Activated T-cell treated with anti-CD3 and anti-CD28 coated beads, Interleukin-2, amount 50 U/mL, for 24 hours (primary cell): Measurements from ENCODE around the gene RNF32.
"Not testable (repeated sequence)": the region's sequence is repeated elsewhere in the genome, so short reads cannot be mapped to it uniquely, and the experiment has no call there.

Experiments used
- DNase-seq: peaks from one replicate; pipeline ENCODE4 v3.0.0-alpha.2; 2020
- H3K27ac Mint-ChIP-seq: 2 replicates; pipeline ENCODE4 v1.8.0; 2020; ENCODE audit warnings: mild to moderate bottlenecking, mixed read lengths
- H3K27me3 Mint-ChIP-seq: 2 replicates; pipeline ENCODE4 v1.8.0; 2020; ENCODE audit warnings: mixed read lengths
- H3K36me3 Mint-ChIP-seq: 2 replicates; pipeline ENCODE4 v1.8.0; 2020; ENCODE audit warnings: low read depth, mixed read lengths
- H3K4me1 Mint-ChIP-seq: 2 replicates; pipeline ENCODE4 v1.8.0; 2020; ENCODE audit warnings: low read depth, mixed read lengths
- H3K4me3 Mint-ChIP-seq: 2 replicates; pipeline ENCODE4 v1.8.0; 2020; ENCODE audit warnings: mild to moderate bottlenecking, moderate library complexity, mixed read lengths
- H3K9me3 Mint-ChIP-seq: 2 replicates; pipeline ENCODE4 v1.8.0; 2020; ENCODE audit warnings: mixed read lengths

The RNF32 gene

DNA sequence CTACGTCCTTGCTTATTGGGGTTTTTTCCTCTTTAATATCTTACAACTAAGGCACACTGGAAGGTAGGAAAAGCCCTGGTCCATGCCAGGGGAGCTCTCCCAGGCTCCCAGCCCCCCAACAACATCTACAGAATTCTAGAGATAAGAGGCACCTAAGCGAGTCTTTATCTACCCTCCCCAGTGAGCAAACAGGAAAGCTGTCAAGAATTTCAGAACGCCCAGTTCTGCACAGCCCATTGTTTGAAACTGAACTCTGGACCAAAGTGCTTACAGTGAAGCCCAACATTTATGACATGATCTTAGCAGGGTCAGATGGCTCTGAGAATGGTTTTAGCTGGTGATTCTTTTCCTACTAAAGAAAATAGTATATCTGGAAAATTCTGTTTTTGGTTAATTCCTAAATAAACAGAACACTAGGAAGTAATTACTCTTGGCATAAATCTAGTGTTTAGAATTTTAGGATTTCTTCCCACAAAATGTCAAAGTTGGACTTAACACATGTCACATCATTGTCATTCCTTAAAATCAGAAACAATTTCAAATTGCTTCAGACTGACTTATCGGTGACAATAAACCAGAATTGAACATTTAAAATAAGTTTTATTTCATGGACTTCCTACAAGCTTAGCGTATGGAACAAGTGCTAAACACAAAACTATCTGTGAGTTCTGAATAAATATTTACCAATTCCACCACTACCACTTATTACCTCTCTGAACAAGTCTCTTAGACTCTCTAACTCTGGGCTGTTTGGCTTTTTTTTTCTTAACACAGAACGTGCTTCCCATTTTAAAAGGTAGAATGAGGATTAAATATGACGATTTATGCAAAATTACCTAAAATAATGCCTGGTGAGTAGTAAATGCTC is 31.3 kb upstream of the RNF32 start:
- Mint-ChIP-seq H3K4me3 (no peak overlapping the region), H3K36me3 (no peaks in the 10 kb centered on the region), H3K27me3 (peaks cover 54% of the 10 kb centered on the region), H3K9me3 (no peaks in the 10 kb centered on the region), H3K4me1 (peaks cover 24% of the 10 kb centered on the region), H3K27ac (no peak overlapping the region)
- DNase-seq, result no peak

DNA sequence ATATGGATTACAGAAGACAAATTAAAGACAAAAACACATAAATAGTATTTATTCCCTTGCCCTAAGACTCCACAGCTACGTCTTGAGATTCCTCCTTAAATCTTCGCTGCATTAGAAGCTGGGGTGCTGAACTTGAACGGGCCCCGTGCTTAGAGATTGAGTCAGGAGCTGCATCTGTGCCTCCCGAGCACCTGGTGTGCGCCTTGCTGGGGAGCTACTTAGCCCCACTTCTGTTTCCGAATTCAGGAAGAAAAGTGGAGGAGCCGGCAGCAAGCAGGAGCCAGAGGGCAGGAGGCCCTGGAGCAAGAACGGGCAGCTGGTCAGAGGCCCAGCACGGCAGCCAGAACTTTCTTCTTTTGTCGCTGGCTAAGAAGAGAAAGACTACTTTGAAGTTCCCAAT is 30.4 kb upstream of the RNF32 start:
- H3K9me3 Mint-ChIP-seq, result no peaks in the 10 kb centered on the region
- no peak overlapping the region for H3K4me3 Mint-ChIP-seq
- peaks cover 24% of the 10 kb centered on the region for H3K4me1 Mint-ChIP-seq
- H3K36me3 Mint-ChIP-seq, result no peaks in the 10 kb centered on the region
- no peak overlapping the region for H3K27ac Mint-ChIP-seq
- H3K27me3 Mint-ChIP-seq, result peaks cover 53% of the 10 kb centered on the region
- DNase-seq, result no peak

DNA sequence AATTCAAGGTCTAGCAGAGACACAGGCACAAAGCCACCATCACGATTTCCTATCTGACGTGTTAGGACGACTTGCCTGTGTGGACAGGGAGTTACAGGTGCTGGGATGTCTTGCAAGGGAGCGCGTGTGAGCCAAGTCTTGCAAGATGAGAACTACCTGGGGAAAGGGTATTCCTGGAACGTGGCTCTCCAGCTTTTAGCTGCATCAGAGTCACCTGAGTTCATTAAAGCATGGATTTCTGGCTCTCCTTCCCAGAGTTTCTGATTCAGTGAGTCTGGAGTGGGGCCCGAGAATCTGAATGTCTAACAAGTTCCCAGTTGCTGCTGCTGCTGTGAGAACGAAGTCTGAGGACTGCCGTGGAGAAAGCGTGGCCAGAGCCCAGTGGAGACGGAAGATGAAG is 30.0 kb upstream of the RNF32 start:
- Mint-ChIP-seq H3K4me1 (peaks cover 24% of the 10 kb centered on the region), H3K36me3 (no peaks in the 10 kb centered on the region), H3K9me3 (no peaks in the 10 kb centered on the region), H3K27ac (no peak overlapping the region), H3K4me3 (no peak overlapping the region), H3K27me3 (peaks cover 52% of the 10 kb centered on the region)
- no peak for DNase-seq

DNA sequence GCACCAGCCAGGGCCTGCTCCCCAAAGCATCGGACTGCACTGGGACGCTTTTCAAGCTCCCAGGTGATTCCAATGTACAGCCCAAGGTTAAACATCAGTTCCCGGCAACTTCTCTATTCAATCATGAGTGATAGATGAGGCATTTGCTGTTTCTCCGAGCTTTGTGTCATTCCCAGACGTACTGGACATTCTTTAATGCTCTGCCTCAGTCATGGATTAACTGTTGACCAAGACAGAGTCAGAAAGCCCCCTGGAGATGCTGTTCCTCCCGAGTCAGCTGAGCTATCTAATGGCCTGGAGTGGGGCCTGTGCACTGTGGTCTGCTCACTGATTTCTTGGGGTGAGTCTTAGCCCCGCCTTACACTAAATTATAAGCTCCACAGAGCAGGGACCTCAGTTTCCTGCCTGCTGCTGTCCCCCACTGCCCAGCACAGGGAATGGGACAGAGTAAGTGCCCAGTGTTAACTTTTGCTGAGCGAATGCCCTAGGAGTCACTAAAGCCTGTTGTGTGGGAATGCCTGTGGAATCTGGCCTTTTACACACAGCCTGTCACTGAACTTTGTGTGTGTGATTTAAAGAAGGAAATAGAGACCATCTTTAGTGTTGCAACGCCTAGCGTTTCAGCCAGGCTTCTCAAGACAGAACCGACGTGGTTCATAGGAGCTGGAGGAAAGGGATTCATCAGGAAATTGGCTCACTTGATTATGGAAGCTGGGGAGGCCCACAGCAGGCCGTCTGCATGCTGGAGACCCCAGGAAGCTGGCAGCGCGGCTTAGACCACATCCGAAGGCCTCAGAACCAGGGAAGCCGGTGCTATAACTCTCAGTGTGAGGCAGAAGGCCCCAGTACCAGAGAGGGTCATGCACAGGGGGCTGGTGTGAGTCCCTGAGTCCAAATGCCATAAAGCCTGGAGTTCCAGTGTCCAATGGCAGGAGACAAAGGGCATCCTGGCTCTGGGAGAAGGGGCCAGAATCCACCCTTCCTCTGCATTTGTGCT is 29.3 kb upstream of the RNF32 start:
- H3K36me3 Mint-ChIP-seq, result no peaks in the 10 kb centered on the region
- H3K27ac Mint-ChIP-seq, result no peak overlapping the region
- no peaks in the 10 kb centered on the region for H3K9me3 Mint-ChIP-seq
- H3K27me3 Mint-ChIP-seq, result peaks cover 52% of the 10 kb centered on the region
- peaks cover 26% of the 10 kb centered on the region for H3K4me1 Mint-ChIP-seq
- no peak overlapping the region for H3K4me3 Mint-ChIP-seq
- DNase-seq, result no peak

DNA sequence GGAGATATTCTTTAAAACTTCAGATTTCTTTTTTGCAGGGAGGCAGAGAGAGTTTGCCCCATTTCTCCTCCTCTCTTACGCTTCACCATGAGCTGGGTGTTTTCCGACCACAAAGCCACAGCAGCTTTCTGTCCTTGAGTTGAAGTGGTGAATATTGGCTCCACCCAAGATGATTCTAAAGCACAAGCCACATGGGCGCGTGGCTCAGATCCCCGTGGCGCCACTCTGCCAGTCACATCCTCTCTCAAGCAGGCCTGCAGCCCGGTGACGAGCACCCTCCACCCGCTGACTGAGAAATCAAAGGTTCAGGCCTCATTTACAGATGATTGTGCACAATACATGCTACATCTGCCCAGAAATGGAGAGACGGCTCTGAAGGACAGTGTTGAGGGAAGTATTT is 27.6 kb upstream of the RNF32 start:
- H3K9me3 Mint-ChIP-seq, result no peaks in the 10 kb centered on the region
- H3K36me3 Mint-ChIP-seq, result no peaks in the 10 kb centered on the region
- H3K4me3 Mint-ChIP-seq, result no peak overlapping the region
- H3K27me3 Mint-ChIP-seq, result peaks cover 62% of the 10 kb centered on the region
- peak overlapping the region; percentile 46 for H3K27ac Mint-ChIP-seq
- H3K4me1 Mint-ChIP-seq, result peaks cover 28% of the 10 kb centered on the region
- peak; percentile 75 for DNase-seq

DNA sequence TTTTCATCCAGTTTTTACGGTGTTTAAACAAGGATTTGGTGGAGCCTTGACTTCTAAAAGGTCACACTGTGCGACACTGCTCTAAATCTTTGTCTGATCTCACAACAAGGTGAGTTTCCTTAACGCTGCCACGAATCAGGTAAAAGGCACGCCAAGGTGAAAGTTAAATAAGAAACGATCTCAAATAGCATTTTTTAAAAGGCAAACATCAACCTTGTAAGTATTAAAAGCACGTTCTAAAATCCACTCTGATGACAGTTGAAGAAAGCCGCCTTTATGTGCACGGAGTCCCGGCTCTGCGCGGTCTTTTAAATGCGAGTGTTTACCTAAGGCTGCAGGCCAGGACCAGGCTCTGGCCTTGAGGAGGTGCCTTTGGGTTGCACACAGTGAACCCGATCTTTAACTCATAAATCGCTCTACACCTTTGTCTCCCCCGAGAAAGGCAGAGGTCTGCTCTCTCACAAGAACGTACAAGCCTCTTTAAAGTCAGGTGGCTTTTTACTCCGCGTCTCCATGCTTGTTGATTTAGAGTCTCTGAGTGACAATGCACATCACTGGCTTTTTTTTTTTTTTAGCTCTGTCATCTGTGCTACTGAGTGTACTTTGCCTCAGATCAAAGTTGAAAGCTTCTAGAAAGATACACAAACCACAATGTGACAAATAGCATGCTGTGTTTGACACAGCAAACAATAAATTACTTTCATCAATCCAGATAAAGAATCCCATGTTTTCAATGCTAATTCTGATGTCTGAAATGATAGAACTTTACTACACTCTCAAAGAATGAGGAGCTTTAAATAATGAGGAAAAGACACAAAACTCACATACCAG is 25.9 kb upstream of the RNF32 start:
- Mint-ChIP-seq H3K4me1 (peaks cover 21% of the 10 kb centered on the region), H3K9me3 (no peaks in the 10 kb centered on the region), H3K27ac (no peak overlapping the region), H3K27me3 (peaks cover 60% of the 10 kb centered on the region), H3K36me3 (no peaks in the 10 kb centered on the region), H3K4me3 (no peak overlapping the region)
- no peak for DNase-seq

DNA sequence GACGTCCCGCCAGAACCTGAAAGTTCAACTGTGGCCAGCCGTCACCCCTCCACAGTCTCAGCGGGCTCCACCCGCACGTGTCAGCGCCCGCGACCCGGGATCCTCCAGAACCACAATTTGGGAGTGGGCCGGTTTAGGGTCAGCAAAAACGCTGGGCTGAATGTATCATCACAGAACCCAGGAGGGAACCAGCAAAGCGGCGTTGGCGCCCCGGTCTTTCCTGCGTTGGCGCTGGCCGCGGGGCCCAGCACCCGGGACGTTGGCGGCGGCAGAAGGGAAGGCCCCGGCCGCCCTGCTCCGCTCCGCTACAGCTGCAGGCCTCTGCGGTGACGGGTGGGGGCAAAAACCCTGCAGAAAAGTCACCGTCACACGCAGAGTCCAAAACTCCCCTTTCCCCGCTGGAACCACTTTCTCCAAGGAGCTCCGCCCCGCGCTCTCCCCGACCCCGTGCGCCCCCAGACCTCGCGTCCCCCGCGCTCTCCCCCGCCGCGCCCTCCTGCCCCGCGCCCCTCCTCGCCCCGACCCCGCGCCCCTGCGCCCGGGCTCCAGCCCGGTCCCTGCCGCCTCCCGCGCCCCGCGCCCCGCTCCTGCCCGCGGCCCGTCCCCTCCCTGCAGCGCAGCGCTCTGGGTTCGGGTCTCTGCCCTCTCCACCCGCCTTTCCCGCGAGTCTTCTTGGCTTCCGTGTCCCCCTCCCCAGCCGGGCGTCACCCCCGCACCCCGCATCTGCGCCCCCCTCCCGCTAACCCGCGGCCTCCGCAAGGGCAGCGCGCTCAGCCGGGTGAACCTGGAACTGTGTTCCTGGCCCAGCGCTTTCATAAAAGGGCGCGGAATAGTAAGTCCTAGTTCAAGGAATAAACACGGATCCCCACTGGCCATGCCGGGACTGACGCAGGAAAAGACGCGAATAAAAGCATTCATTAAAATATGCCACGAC is 24.0 kb upstream of the RNF32 start:
- no peak overlapping the region for H3K27ac Mint-ChIP-seq
- no peak overlapping the region for H3K4me3 Mint-ChIP-seq
- H3K9me3 Mint-ChIP-seq, result peaks cover 6% of the 10 kb centered on the region
- no peak for DNase-seq
- peaks cover 21% of the 10 kb centered on the region for H3K4me1 Mint-ChIP-seq
- no peaks in the 10 kb centered on the region for H3K36me3 Mint-ChIP-seq
- peaks cover 68% of the 10 kb centered on the region for H3K27me3 Mint-ChIP-seq

DNA sequence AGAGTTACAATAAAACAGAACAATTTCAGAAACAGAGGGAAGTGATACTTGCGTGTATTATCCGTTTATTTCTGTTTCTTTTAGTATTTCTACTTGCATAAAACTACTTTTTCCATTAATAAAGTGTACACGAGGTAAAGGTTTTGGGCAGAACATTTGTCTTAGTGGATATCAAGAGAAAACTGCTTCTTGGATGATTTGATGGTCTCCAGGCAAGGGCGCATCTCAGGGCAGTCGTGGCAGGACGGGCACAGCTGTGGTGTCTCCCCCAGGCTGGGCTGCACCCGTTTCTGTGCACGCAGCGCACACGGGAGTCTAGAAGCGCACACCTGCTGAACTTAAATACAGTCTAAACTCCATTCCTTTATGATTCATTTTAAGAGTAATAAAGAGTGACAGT is 23.4 kb upstream of the RNF32 start:
- peaks cover 6% of the 10 kb centered on the region for H3K9me3 Mint-ChIP-seq
- H3K27ac Mint-ChIP-seq, result no peak overlapping the region
- no peaks in the 10 kb centered on the region for H3K36me3 Mint-ChIP-seq
- H3K4me1 Mint-ChIP-seq, result peaks cover 18% of the 10 kb centered on the region
- DNase-seq, result no peak
- no peak overlapping the region for H3K4me3 Mint-ChIP-seq
- peaks cover 69% of the 10 kb centered on the region for H3K27me3 Mint-ChIP-seq

DNA sequence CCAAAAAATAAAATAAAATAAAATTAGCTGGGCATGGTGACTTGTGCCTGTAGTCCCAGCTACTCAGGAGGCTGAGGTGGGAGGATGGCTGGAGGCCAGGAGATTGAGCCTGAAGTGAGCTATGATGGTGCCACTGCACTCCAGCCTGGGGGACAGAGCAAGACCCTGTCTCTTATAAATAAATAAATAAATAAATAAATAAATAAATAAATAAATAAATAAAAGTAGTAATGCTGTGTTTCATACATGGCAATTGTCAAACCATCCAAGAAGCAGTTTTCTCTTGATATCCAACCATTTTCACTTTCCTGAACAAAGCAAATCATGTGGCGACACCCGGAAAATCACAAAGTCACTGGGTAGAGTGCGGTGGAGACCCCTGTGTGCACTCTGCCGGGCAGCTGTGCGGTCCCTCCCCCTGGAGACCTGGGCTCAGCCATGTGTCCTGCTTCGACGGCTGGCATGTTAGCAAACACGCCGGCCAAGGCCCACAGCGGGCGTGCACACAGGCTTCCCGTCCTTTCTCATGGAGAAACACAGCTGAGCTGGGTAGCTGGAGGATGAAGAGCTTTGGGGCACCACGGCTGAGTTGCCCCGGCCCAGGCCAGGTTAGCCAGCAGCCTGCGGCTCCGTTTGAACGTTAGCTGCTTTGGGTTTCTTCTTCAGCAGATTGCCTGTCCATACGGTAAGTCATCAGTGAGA is 22.3 kb upstream of the RNF32 start:
- Mint-ChIP-seq H3K27me3 (peaks cover 67% of the 10 kb centered on the region), H3K9me3 (peaks cover 6% of the 10 kb centered on the region), H3K36me3 (no peaks in the 10 kb centered on the region), H3K4me1 (peaks cover 8% of the 10 kb centered on the region), H3K4me3 (no peak overlapping the region), H3K27ac (no peak overlapping the region)
- no peak for DNase-seq

DNA sequence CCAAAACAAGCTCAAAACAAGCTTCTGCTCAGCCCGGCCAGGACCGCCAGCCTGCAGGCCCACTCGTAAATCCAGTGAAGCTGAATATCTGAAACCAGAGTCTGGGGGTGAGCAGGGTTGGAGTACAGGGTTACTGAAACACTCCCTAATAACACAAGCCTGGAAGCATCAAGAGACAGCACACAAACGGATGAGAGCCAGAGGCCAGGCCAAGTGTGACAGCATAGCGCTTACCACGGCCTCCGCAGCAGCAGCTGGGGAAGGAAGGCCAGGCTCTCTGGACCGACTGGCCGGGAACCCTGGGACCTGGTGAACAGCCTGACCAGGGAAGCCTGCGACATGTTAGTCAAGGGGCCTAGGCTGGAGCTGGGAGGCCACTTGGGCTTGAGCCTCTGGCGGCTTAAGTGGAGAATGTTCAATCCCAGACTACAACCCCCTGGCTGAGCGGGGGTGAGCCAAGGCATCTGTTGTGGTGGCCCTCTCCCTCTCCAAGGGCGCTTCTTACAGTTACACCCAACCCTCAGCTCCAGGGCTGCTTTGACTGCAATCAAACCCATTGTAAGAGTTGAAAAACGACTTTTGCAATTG is 21.7 kb upstream of the RNF32 start:
- H3K27ac Mint-ChIP-seq, result no peak overlapping the region
- H3K27me3 Mint-ChIP-seq, result peaks cover 65% of the 10 kb centered on the region
- H3K9me3 Mint-ChIP-seq, result peaks cover 6% of the 10 kb centered on the region
- peaks cover 5% of the 10 kb centered on the region for H3K4me1 Mint-ChIP-seq
- H3K4me3 Mint-ChIP-seq, result no peak overlapping the region
- H3K36me3 Mint-ChIP-seq, result no peaks in the 10 kb centered on the region
- DNase-seq, result no peak

DNA sequence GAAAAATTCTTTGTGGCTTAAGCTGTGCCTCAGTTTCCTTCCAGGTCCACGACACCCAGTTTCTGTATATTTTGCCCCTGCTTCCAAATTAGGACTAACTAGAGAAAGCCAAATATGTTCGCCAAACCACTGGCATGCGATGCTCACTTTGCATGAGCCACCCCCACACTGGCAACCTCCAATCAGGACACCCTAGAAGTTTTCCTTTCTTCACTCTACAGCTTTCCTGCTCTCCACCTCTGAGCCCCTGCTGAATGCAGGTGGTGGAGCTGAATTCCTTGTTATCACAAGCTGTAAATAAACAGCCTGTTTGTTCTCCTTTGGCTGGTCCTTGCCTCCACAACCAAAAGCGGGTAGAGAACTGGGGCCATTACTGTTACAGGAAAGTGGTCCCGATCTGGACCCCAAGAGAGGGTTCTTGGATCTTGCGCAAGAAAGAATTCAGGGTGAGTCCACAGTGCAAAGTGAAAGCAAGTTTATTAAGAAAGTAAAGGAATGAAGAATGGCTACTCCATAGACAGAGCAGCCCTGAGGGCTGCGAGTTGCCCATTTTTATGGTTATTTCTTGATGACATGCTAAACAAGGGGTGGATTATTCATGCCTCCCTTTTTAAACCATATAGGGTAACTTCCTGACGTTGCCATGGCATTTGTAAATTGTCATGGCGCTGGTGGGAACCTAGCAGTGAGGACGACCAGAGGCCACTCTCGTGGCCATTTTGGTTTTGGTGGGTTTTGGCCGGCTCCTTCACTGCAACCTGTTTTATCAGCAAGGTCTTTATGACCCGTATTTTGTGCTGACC is 20.9 kb upstream of the RNF32 start:
- H3K27ac Mint-ChIP-seq, H3K36me3 Mint-ChIP-seq, H3K4me1 Mint-ChIP-seq, H3K4me3 Mint-ChIP-seq, DNase-seq, H3K9me3 Mint-ChIP-seq: not testable (repeated sequence)
- H3K27me3 Mint-ChIP-seq, result peaks cover 57% of the 10 kb centered on the region

DNA sequence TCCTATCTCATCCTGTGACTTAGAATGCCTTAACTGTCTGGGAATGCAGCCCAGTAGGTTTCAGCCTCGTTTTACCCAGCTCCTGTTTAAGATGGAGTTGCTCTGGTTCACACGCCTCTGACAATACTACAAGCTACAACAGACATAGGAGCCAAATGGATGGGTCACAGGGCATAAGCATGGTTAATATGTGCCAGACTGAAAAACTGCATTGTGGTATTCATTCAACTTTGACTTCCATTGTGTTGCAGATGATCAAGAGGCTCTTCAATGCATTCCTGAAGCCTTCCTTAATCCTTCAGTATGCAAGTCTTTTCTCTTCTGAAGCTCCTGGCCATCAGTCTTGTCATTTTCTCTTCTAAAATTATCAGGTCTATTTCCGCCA is 20.3 kb upstream of the RNF32 start:
- Mint-ChIP-seq H3K27me3 (peaks cover 53% of the 10 kb centered on the region), H3K27ac (no peak overlapping the region), H3K36me3 (no peaks in the 10 kb centered on the region)

More for the DNA sequence above, 20.3 kb upstream of the RNF32 start:
- no peak for DNase-seq
- Mint-ChIP-seq H3K9me3 (peaks cover 6% of the 10 kb centered on the region), H3K4me1 (peaks cover 7% of the 10 kb centered on the region), H3K4me3 (no peak overlapping the region)
